ENCODE data around the gene AMOTL2. TPM values are rescaled to one million over a fixed set of nuclear protein-coding genes. Genes with fewer than 3 reads are reported as not detected.

AMOTL2 gene
- total and polyA plus RNA-seq, 10 of the 15 experiments (the other 5 are each of a cell fraction or from before 2014, with no cell fraction given), result 0.20 to 0.33 TPM; not detected in 8

DNA sequence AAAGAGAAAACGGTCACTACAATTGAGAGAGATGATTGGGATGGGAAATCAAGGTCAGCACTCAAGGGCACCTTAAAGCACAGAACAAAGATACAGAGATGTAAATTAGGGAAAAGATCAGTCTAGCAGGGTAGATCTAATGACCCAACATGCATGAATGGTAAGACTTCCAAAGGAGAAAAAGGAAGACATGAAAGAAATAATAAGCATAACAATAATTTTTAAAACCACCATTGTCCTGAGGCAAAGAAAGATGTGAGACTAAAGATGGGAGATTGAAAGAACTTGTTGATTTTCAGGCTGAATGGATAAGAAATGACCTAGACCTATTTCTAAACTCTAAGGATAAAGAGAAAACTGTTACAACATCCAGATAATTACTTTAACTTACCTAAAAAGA lies 34.8 kb upstream of the AMOTL2 start:
- WGBS (ENCODE audit: insufficient coverage, insufficient replicate concordance, low lambda C conversion rate, missing lambda C conversion rate), result 0% methylated on average over 1 of the region's 1 CpG
- RAD21 ChIA-PET (ENCODE audit: unreplicated experiment), result no interaction called here
- POLR2A ChIA-PET, result no interaction called here
- BruUV-seq (replicated peaks), result no TSS peak
- H3K79me2 ChIP-seq (ENCODE audit: control insufficient read depth, insufficient read depth, low read length), result no peaks in the 10 kb centered on the region
- H3K9ac ChIP-seq (ENCODE audit: control insufficient read depth, insufficient read depth, low read length), result no peak overlapping the region
- SMC1A ChIA-PET (ENCODE audit: uncharacterized antibody, unreplicated experiment), result no interaction called here
- H3K4me1 ChIP-seq (ENCODE audit: control insufficient read depth, insufficient read depth, low read length), result no peaks in the 10 kb centered on the region
- no peak overlapping the region for H3K27ac ChIP-seq (ENCODE audit: control insufficient read depth, insufficient read depth)
- TF ChIP-seq KLF5 (IDR thresholded peaks at IDR 0.05; ENCODE audit: partially characterized antibody) (no peak), SPI1 (IDR thresholded peaks at IDR 0.05; ENCODE audit: borderline replicate concordance, insufficient read depth, low read depth, low read length) (no peak), YBX1 (IDR thresholded peaks at IDR 0.05) (no peak), BHLHE40 (IDR thresholded peaks at IDR 0.05; ENCODE audit: borderline replicate concordance in 1 of 2, low read depth in 2 of 2, low read length in 1 of 2) (no peak), TAF1 (IDR thresholded peaks at IDR 0.05; ENCODE audit: borderline replicate concordance, low read depth, low read length) (no peak), MYC (IDR thresholded peaks at IDR 0.05; ENCODE audit: insufficient read depth, insufficient read length, insufficient replicate concordance, low read length, severe bottlenecking) (no peak), PML (IDR thresholded peaks at IDR 0.05; ENCODE audit: low read length) (no peak), SUZ12 (IDR thresholded peaks at IDR 0.05; ENCODE audit: unreplicated experiment) (no peak), CEBPB (IDR thresholded peaks at IDR 0.05; ENCODE audit: borderline replicate concordance in 1 of 2, low read depth in 2 of 2, low read length in 2 of 2) (no peak), BCL11A (IDR thresholded peaks at IDR 0.05; ENCODE audit: low read depth, low read length) (no peak)
- TF ChIP-seq, protein P1, sequence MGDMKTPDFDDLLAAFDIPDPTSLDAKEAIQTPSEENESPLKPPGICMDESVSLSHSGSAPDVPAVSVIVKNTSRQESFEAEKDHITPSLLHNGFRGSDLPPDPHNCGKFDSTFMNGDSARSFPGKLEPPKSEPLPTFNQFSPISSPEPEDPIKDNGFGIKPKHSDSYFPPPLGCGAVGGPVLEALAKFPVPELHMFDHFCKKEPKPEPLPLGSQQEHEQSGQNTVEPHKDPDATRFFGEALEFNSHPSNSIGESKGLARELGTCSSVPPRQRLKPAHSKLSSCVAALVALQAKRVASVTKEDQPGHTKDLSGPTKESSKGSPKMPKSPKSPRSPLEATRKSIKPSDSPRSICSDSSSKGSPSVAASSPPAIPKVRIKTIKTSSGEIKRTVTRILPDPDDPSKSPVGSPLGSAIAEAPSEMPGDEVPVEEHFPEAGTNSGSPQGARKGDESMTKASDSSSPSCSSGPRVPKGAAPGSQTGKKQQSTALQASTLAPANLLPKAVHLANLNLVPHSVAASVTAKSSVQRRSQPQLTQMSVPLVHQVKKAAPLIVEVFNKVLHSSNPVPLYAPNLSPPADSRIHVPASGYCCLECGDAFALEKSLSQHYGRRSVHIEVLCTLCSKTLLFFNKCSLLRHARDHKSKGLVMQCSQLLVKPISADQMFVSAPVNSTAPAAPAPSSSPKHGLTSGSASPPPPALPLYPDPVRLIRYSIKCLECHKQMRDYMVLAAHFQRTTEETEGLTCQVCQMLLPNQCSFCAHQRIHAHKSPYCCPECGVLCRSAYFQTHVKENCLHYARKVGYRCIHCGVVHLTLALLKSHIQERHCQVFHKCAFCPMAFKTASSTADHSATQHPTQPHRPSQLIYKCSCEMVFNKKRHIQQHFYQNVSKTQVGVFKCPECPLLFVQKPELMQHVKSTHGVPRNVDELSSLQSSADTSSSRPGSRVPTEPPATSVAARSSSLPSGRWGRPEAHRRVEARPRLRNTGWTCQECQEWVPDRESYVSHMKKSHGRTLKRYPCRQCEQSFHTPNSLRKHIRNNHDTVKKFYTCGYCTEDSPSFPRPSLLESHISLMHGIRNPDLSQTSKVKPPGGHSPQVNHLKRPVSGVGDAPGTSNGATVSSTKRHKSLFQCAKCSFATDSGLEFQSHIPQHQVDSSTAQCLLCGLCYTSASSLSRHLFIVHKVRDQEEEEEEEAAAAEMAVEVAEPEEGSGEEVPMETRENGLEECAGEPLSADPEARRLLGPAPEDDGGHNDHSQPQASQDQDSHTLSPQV (IDR thresholded peaks at IDR 0.05), result no peak
- peaks cover 0 to 7% of the 10 kb centered on the region in 2 experiments for H3K27me3 ChIP-seq (replicated peaks in 1 of 2; ENCODE audit: control insufficient read depth in 2 of 2, insufficient read depth in 2 of 2, low read length in 1 of 2)
- no peaks in the 10 kb centered on the region for H3K9me3 ChIP-seq (replicated peaks; ENCODE audit: control insufficient read depth, insufficient read depth, low read length)
- FAIRE-seq, result no peak
- no peak overlapping the region for H3K4me2 ChIP-seq (ENCODE audit: control insufficient read depth, insufficient read depth)
- ATAC-seq, result no peak
- no peaks in the 10 kb centered on the region for H4K20me1 ChIP-seq (ENCODE audit: control insufficient read depth, insufficient read depth)
- intact Hi-C loops (cut with micrococcal nuclease; ENCODE audit: unreplicated experiment) (no loop called here), in situ Hi-C loops (cut with MboI) (no loop called here)
- no peak overlapping the region for H3K4me3 ChIP-seq
- no peak overlapping the region for H2AFZ ChIP-seq (ENCODE audit: control insufficient read depth, low read depth, low read length)
- DNase-seq (ENCODE audit: low read depth, low spot score), result no peak
- no peaks in the 10 kb centered on the region for H3K36me3 ChIP-seq (ENCODE audit: control insufficient read depth in 2 of 2, insufficient read depth in 2 of 2, low read length in 1 of 2)
- CTCF ChIA-PET, result no interaction called here
